ENCODE data around the gene RP2. TPM values are rescaled to one million over a fixed set of nuclear protein-coding genes. Genes with fewer than 3 reads are reported as not detected.

Gene RP2
- total RNA-seq, 1 experiment from 2014 or later: 5.1 TPM

DNA sequence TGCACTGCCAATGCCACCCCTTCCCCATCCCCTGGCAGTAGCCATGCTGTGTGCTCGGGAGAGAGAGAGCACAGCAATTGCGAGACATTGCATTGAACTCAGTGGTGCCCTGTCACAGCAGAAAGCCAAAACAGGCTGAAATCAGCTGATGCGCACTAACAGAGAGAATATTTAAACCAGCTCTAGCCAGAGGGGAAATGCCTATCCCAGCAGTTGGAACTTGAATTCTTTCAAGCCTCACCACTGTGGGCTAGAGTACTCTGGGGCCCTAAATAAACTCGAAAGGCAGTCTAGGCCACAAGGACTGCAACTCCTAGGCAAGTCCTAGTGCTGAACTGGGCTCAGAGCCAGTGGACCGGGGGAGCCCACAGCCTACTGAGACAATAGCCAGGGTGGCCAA, 17.7 kb upstream of the RP2 start:
- Histone ChIP-seq H3K18ac (ENCODE audit: insufficient read length, low read depth, low read length) (no peak overlapping the region), H3K9ac (ENCODE audit: extremely low read depth, insufficient read length, low read length) (no peak overlapping the region), H3K23ac (ENCODE audit: insufficient read length, low read depth, low read length) (no peak overlapping the region), H4K5ac (ENCODE audit: insufficient read length, low read depth, low read length) (no peak overlapping the region), H2BK120ac (ENCODE audit: low read depth, low read length, poor library complexity, severe bottlenecking) (no peak overlapping the region), H2BK20ac (ENCODE audit: low read depth, low read length, poor library complexity, severe bottlenecking) (no peak overlapping the region), H4K8ac (replicated peaks; ENCODE audit: insufficient read length, low read depth, low read length) (no peak overlapping the region), H3K79me2 (ENCODE audit: insufficient read depth, low read length) (no peaks in the 10 kb centered on the region), H3T11ph (ENCODE audit: low read length) (no peak overlapping the region), H2AFZ (ENCODE audit: low read length) (no peak overlapping the region), H3K9me3 (ENCODE audit: control insufficient read depth, low read depth, low read length) (peaks cover 24% of the 10 kb centered on the region), H3K14ac (ENCODE audit: insufficient read depth, low read length) (no peak overlapping the region), H4K91ac (ENCODE audit: insufficient read length, low read depth, low read length) (no peak overlapping the region), H2BK15ac (ENCODE audit: low read depth, low read length) (no peak overlapping the region), H3K27ac (ENCODE audit: insufficient read length, low read depth, low read length) (no peak overlapping the region), H3K27me3 (ENCODE audit: insufficient read depth, low read length) (no peaks in the 10 kb centered on the region), H3K4me1 (ENCODE audit: insufficient read depth, low read length) (no peaks in the 10 kb centered on the region), H2AK5ac (ENCODE audit: insufficient read length, low read length) (no peak overlapping the region), H2BK12ac (ENCODE audit: insufficient read length, low read depth, low read length) (no peak overlapping the region), H3K4me2 (ENCODE audit: insufficient read depth, insufficient read length, low read length) (no peak overlapping the region), H3K79me1 (ENCODE audit: insufficient read depth, low read depth, low read length, poor library complexity, severe bottlenecking) (no peaks in the 10 kb centered on the region), H3K56ac (ENCODE audit: insufficient read length, low read depth, low read length) (no peak overlapping the region), H3K23me2 (ENCODE audit: insufficient read length, low read depth, low read length, poor library complexity, severe bottlenecking) (no peaks in the 10 kb centered on the region), H4K20me1 (ENCODE audit: control insufficient read depth, insufficient read depth, insufficient read length) (no peaks in the 10 kb centered on the region), H3K4ac (ENCODE audit: low read depth, low read length) (no peak overlapping the region), H2BK5ac (ENCODE audit: insufficient read length, low read length) (no peak overlapping the region)
- Mint-ChIP-seq H3K4me1 (no peaks in the 10 kb centered on the region; a peak in 2 of 4 replicates), H3K36me3 (ENCODE audit: insufficient read depth in 1 of 3, low read depth in 3 of 3) (peaks cover 0 to 1% (median 0%) of the 10 kb centered on the region in 3 experiments; a peak in 1 of 7 replicates), H3K27me3 (ENCODE audit: low read depth) (no peaks in the 10 kb centered on the region), H3K4me3 (no peak overlapping the region), H3K27ac (no peak overlapping the region), H3K9me3 (peaks cover 64 to 74% of the 10 kb centered on the region in 2 experiments)
- TF ChIP-seq CTCF (conservative IDR thresholded peaks at IDR 0.05): no peak
- no peak for DNase-seq
- whole genome bisulfite sequencing (ENCODE audit: extremely low coverage, insufficient read length, low lambda C conversion rate): no CpG with 5 or more reads among the region's 5 CpGs

Measured in H9 (cell line).